HUES6 (cell line): ENCODE measurements around the gene RGS9.

Experiments
- H3K27ac ChIP-seq: 2 replicates; pipeline ENCODE4 v1.7.0; 2013; ENCODE audit warnings: low read depth, mild to moderate bottlenecking, low read length, inconsistent platforms
- H3K27me3 ChIP-seq: 2 replicates; pipeline ENCODE4 v1.6.1; 2013; ENCODE audit warnings: low read length; ENCODE audit not compliant: control insufficient read depth, insufficient read depth
- H3K36me3 ChIP-seq: 2 replicates; pipeline ENCODE4 v1.6.1; 2013; ENCODE audit warnings: low read length; ENCODE audit not compliant: control insufficient read depth, insufficient read depth
- H3K4me1 ChIP-seq: 2 replicates; pipeline ENCODE4 v1.6.1; 2013; ENCODE audit warnings: low read length; ENCODE audit not compliant: control insufficient read depth, insufficient read depth
- H3K4me3 ChIP-seq: 2 replicates; pipeline ENCODE4 v1.5.1; 2013; ENCODE audit warnings: low read depth, low read length
- H3K9ac ChIP-seq: one replicate; pipeline ENCODE4 v1.6.1; 2013; ENCODE audit warnings: mild to moderate bottlenecking, low read length
- H3K9me3 ChIP-seq: 2 replicates; pipeline ENCODE4 v1.6.1; 2013; ENCODE audit warnings: low read depth, low read length; ENCODE audit not compliant: control insufficient read depth, insufficient read depth

RGS9 gene

GRCh38 chr17:65219707-65220106 lies 82.5 kb downstream of the RGS9 start:
- Histone ChIP-seq H3K4me1 (peaks cover 7% of the 10 kb centered on the region; the same call in 1 of the 2 replicates), H3K9ac (no peak overlapping the region), H3K9me3 (no peaks in the 10 kb centered on the region), H3K27ac (no peak overlapping the region), H3K36me3 (no peaks in the 10 kb centered on the region), H3K4me3 (no peak overlapping the region), H3K27me3 (no peaks in the 10 kb centered on the region)

GRCh38 chr17:65220732-65221131 lies 83.6 kb downstream of the RGS9 start:
- H3K9me3 ChIP-seq, result no peaks in the 10 kb centered on the region
- H3K4me3 ChIP-seq, result no peak overlapping the region
- H3K36me3 ChIP-seq, result no peaks in the 10 kb centered on the region
- no peak overlapping the region for H3K9ac ChIP-seq
- peaks cover 7% of the 10 kb centered on the region; the same call in 1 of the 2 replicates for H3K4me1 ChIP-seq
- H3K27me3 ChIP-seq, result no peaks in the 10 kb centered on the region
- H3K27ac ChIP-seq, result no peak overlapping the region

- Histone ChIP-seq H3K27ac (no peak overlapping the region), H3K9me3 (no peaks in the 10 kb centered on the region), H3K9ac (no peak overlapping the region), H3K36me3 (no peaks in the 10 kb centered on the region), H3K4me1 (peaks cover 7% of the 10 kb centered on the region; the same call in 1 of the 2 replicates), H3K4me3 (no peak overlapping the region), H3K27me3 (no peaks in the 10 kb centered on the region)
These were observed 85.1 kb downstream of the RGS9 start for GRCh38 chr17:65222214-65222738.

- H3K4me1 ChIP-seq, result peaks cover 23% of the 10 kb centered on the region; the same call in 1 of the 2 replicates
- no peaks in the 10 kb centered on the region for H3K27me3 ChIP-seq
These were observed 87.9 kb downstream of the RGS9 start for GRCh38 chr17:65225061-65225460.

GRCh38 chr17:65226227-65226626 lies 89.1 kb downstream of the RGS9 start:
- H3K4me1 ChIP-seq, result peaks cover 16% of the 10 kb centered on the region; the same call in 1 of the 2 replicates
- H3K36me3 ChIP-seq, result no peaks in the 10 kb centered on the region
- no peak overlapping the region for H3K27ac ChIP-seq
- H3K27me3 ChIP-seq, result no peaks in the 10 kb centered on the region
- no peak overlapping the region for H3K9ac ChIP-seq
- no peaks in the 10 kb centered on the region for H3K9me3 ChIP-seq
- H3K4me3 ChIP-seq, result no peak overlapping the region

More at GRCh38 chr17:65225061-65225460, 87.9 kb downstream of the RGS9 start:
- Histone ChIP-seq H3K9me3 (no peaks in the 10 kb centered on the region), H3K27ac (no peak overlapping the region), H3K36me3 (no peaks in the 10 kb centered on the region), H3K9ac (no peak overlapping the region), H3K4me3 (no peak overlapping the region)

- H3K27me3 ChIP-seq, result no peaks in the 10 kb centered on the region
- H3K9me3 ChIP-seq, result no peaks in the 10 kb centered on the region
- H3K4me1 ChIP-seq, result peaks cover 16% of the 10 kb centered on the region; the same call in 1 of the 2 replicates
- no peaks in the 10 kb centered on the region for H3K36me3 ChIP-seq
- H3K27ac ChIP-seq, result no peak overlapping the region
- H3K4me3 ChIP-seq, result no peak overlapping the region
- H3K9ac ChIP-seq, result no peak overlapping the region
These were observed 90.5 kb downstream of the RGS9 start for GRCh38 chr17:65227637-65228036.

- Histone ChIP-seq H3K27me3 (no peaks in the 10 kb centered on the region), H3K9me3 (no peaks in the 10 kb centered on the region), H3K36me3 (no peaks in the 10 kb centered on the region), H3K9ac (no peak overlapping the region), H3K27ac (no peak overlapping the region), H3K4me1 (peaks cover 16% of the 10 kb centered on the region; the same call in 1 of the 2 replicates), H3K4me3 (no peak overlapping the region)
These were observed 91.1 kb downstream of the RGS9 start for GRCh38 chr17:65228287-65228686.

GRCh38 chr17:65228734-65229620 lies 91.8 kb downstream of the RGS9 start:
- no peaks in the 10 kb centered on the region for H3K36me3 ChIP-seq
- no peak overlapping the region for H3K9ac ChIP-seq
- no peak overlapping the region for H3K4me3 ChIP-seq
- H3K27me3 ChIP-seq, result no peaks in the 10 kb centered on the region
- H3K9me3 ChIP-seq, result no peaks in the 10 kb centered on the region
- H3K27ac ChIP-seq, result no peak overlapping the region
- peaks cover 16% of the 10 kb centered on the region; the same call in 1 of the 2 replicates for H3K4me1 ChIP-seq

- H3K27ac ChIP-seq, result no peak overlapping the region
- peaks cover 16% of the 10 kb centered on the region; the same call in 1 of the 2 replicates for H3K4me1 ChIP-seq
- no peak overlapping the region for H3K4me3 ChIP-seq
- H3K9me3 ChIP-seq, result no peaks in the 10 kb centered on the region
- no peaks in the 10 kb centered on the region for H3K27me3 ChIP-seq
- H3K36me3 ChIP-seq, result no peaks in the 10 kb centered on the region
- no peak overlapping the region for H3K9ac ChIP-seq
These were observed 92.4 kb downstream of the RGS9 start for GRCh38 chr17:65229621-65229995.

GRCh38 chr17:65230040-65230439 lies 92.9 kb downstream of the RGS9 start:
- H3K27me3 ChIP-seq, result no peaks in the 10 kb centered on the region
- H3K9me3 ChIP-seq, result no peaks in the 10 kb centered on the region
- H3K36me3 ChIP-seq, result no peaks in the 10 kb centered on the region
- H3K4me3 ChIP-seq, result no peak overlapping the region
- H3K9ac ChIP-seq, result no peak overlapping the region
- peaks cover 16% of the 10 kb centered on the region; the same call in 1 of the 2 replicates for H3K4me1 ChIP-seq
- no peak overlapping the region for H3K27ac ChIP-seq

GRCh38 chr17:65231086-65231485 lies 93.9 kb downstream of the RGS9 start:
- Histone ChIP-seq H3K36me3 (no peaks in the 10 kb centered on the region), H3K27ac (no peak overlapping the region), H3K4me3 (no peak overlapping the region), H3K4me1 (peaks cover 16% of the 10 kb centered on the region; the same call in 1 of the 2 replicates), H3K27me3 (no peaks in the 10 kb centered on the region), H3K9me3 (0 out of 2 replicates have a peak, but pooled peaks cover 2% of the 10 kb centered on the region), H3K9ac (no peak overlapping the region)
